Effector memory CD8-positive, alpha-beta T cell (primary cell): ENCODE measurements around the gene PLEKHF1.
"Not testable (repeated sequence)": the region's sequence is repeated elsewhere in the genome, so short reads cannot be mapped to it uniquely, and the experiment has no call there.

Experiments used
- ATAC-seq: fragments of 150-1000 bp; cut with Tn5 transposase; replicated peaks from 2 replicates; pipeline ENCODE4 v1.10.0; 2021; ENCODE audit warnings: mild to moderate bottlenecking, moderate library complexity
- DNase-seq, 3 experiments: peaks; one replicate each; pipeline ENCODE4 v3.0.0; 2021
- H3K27ac Mint-ChIP-seq, 2 donors: one replicate each; pipeline ENCODE4 v1.8.0; 2022; ENCODE audit warnings: mild to moderate bottlenecking in 2 of 2, mixed read lengths in 2 of 2, moderate library complexity in 2 of 2
- H3K27me3 Mint-ChIP-seq, 2 donors: one replicate each; pipeline ENCODE4 v1.8.0; 2022; ENCODE audit warnings: mixed read lengths in 2 of 2
- H3K36me3 Mint-ChIP-seq: one replicate; pipeline ENCODE4 v1.8.0; 2022; ENCODE audit warnings: mild to moderate bottlenecking, moderate library complexity, mixed read lengths; ENCODE audit not compliant: insufficient read depth
- H3K4me1 Mint-ChIP-seq, 2 donors: one replicate each; pipeline ENCODE4 v1.8.0; 2022; ENCODE audit warnings: low read depth in 2 of 2, mixed read lengths in 2 of 2
- H3K4me3 Mint-ChIP-seq, 2 donors: one replicate each; pipeline ENCODE4 v1.8.0; 2022; ENCODE audit warnings: mild to moderate bottlenecking in 2 of 2, mixed read lengths in 2 of 2, moderate library complexity in 2 of 2
- H3K9me3 Mint-ChIP-seq, 2 donors: one replicate each; pipeline ENCODE4 v1.8.0; 2022; ENCODE audit warnings: mixed read lengths in 2 of 2

PLEKHF1 gene

GRCh38 chr19:29626386-29626785 is 38.9 kb upstream of the PLEKHF1 start:
- peak overlapping the region; percentile 31 to 97 for H3K27ac Mint-ChIP-seq
- ATAC-seq (no peak), DNase-seq (no peak)
- no peak overlapping the region for H3K4me3 Mint-ChIP-seq
- no peaks in the 10 kb centered on the region for H3K9me3 Mint-ChIP-seq
- peaks cover 42% of the 10 kb centered on the region in 2 donors for H3K4me1 Mint-ChIP-seq
- H3K36me3 Mint-ChIP-seq = peaks cover 5% of the 10 kb centered on the region
- H3K27me3 Mint-ChIP-seq = no peaks in the 10 kb centered on the region

GRCh38 chr19:29626832-29627231 is 38.4 kb upstream of the PLEKHF1 start:
- peaks cover 38% of the 10 kb centered on the region in 2 donors for H3K4me1 Mint-ChIP-seq
- H3K27ac Mint-ChIP-seq = peak overlapping the region; percentile 25 to 97

GRCh38 chr19:29628661-29629385 is 36.4 kb upstream of the PLEKHF1 start:
- DNase-seq (no peak), ATAC-seq (no peak)
- no peak overlapping the region for H3K27ac Mint-ChIP-seq
- no peak overlapping the region for H3K4me3 Mint-ChIP-seq
- H3K27me3 Mint-ChIP-seq = no peaks in the 10 kb centered on the region
- H3K4me1 Mint-ChIP-seq = peaks cover 18% of the 10 kb centered on the region in 2 donors
- peaks cover 4% of the 10 kb centered on the region for H3K36me3 Mint-ChIP-seq
- no peaks in the 10 kb centered on the region for H3K9me3 Mint-ChIP-seq

More at GRCh38 chr19:29626832-29627231, 38.4 kb upstream of the PLEKHF1 start:
- DNase-seq, ATAC-seq, H3K27me3 Mint-ChIP-seq, H3K4me3 Mint-ChIP-seq, H3K36me3 Mint-ChIP-seq, H3K9me3 Mint-ChIP-seq: not testable (repeated sequence)

- ATAC-seq (no peak), DNase-seq (no peak)
- H3K9me3 Mint-ChIP-seq = no peaks in the 10 kb centered on the region
- H3K27ac Mint-ChIP-seq = no peak overlapping the region
- peaks cover 7 to 9% of the 10 kb centered on the region in 2 donors for H3K4me1 Mint-ChIP-seq
- no peaks in the 10 kb centered on the region for H3K27me3 Mint-ChIP-seq
- no peaks in the 10 kb centered on the region for H3K36me3 Mint-ChIP-seq
- no peak overlapping the region for H3K4me3 Mint-ChIP-seq
These were observed 35.3 kb upstream of the PLEKHF1 start for GRCh38 chr19:29629836-29630534.

GRCh38 chr19:29630655-29631054 is 34.6 kb upstream of the PLEKHF1 start:
- DNase-seq = no peak
- no peak overlapping the region for H3K27ac Mint-ChIP-seq
- ATAC-seq = no peak
- peaks cover 2 to 5% of the 10 kb centered on the region in 2 donors for H3K4me1 Mint-ChIP-seq
- no peaks in the 10 kb centered on the region for H3K27me3 Mint-ChIP-seq
- H3K9me3 Mint-ChIP-seq = no peaks in the 10 kb centered on the region
- no peak overlapping the region for H3K4me3 Mint-ChIP-seq
- no peaks in the 10 kb centered on the region for H3K36me3 Mint-ChIP-seq

- no peak overlapping the region for H3K27ac Mint-ChIP-seq
These were observed 33.8 kb upstream of the PLEKHF1 start for GRCh38 chr19:29631450-29631849.

GRCh38 chr19:29634002-29634401 is 31.3 kb upstream of the PLEKHF1 start:
- no peaks in the 10 kb centered on the region for H3K36me3 Mint-ChIP-seq
- H3K4me1 Mint-ChIP-seq = no peaks in the 10 kb centered on the region
- no peaks in the 10 kb centered on the region for H3K27me3 Mint-ChIP-seq
- DNase-seq = no peak
- H3K27ac Mint-ChIP-seq = no peak overlapping the region
- H3K4me3 Mint-ChIP-seq = no peak overlapping the region
- H3K9me3 Mint-ChIP-seq = no peaks in the 10 kb centered on the region
- ATAC-seq = no peak

More at GRCh38 chr19:29631450-29631849, 33.8 kb upstream of the PLEKHF1 start:
- Mint-ChIP-seq H3K4me3 (no peak overlapping the region), H3K36me3 (no peaks in the 10 kb centered on the region), H3K9me3 (no peaks in the 10 kb centered on the region), H3K27me3 (no peaks in the 10 kb centered on the region), H3K4me1 (peaks cover 2 to 4% of the 10 kb centered on the region in 2 donors)
- DNase-seq (no peak), ATAC-seq (no peak)

- ATAC-seq (no peak), DNase-seq (no peak)
- H3K27ac Mint-ChIP-seq = no peak overlapping the region
- H3K4me1 Mint-ChIP-seq = no peaks in the 10 kb centered on the region
- H3K4me3 Mint-ChIP-seq = no peak overlapping the region
- H3K9me3 Mint-ChIP-seq = no peaks in the 10 kb centered on the region
- peaks cover 0 to under 1% of the 10 kb centered on the region in 2 donors for H3K27me3 Mint-ChIP-seq
- H3K36me3 Mint-ChIP-seq = no peaks in the 10 kb centered on the region
These were observed 30.7 kb upstream of the PLEKHF1 start for GRCh38 chr19:29634423-29635130.

GRCh38 chr19:29635963-29636362 is 29.3 kb upstream of the PLEKHF1 start:
- ATAC-seq (no peak), DNase-seq (no peak)
- H3K36me3 Mint-ChIP-seq = no peaks in the 10 kb centered on the region
- H3K9me3 Mint-ChIP-seq = no peaks in the 10 kb centered on the region
- no peaks in the 10 kb centered on the region for H3K4me1 Mint-ChIP-seq
- no peak overlapping the region for H3K27ac Mint-ChIP-seq
- no peak overlapping the region for H3K4me3 Mint-ChIP-seq
- H3K27me3 Mint-ChIP-seq = peaks cover 0 to 9% of the 10 kb centered on the region in 2 donors

- Mint-ChIP-seq H3K9me3 (no peaks in the 10 kb centered on the region), H3K4me1 (no peaks in the 10 kb centered on the region)
These were observed 28.5 kb upstream of the PLEKHF1 start for GRCh38 chr19:29636553-29637360.

GRCh38 chr19:29639086-29639485 is 26.2 kb upstream of the PLEKHF1 start:
- no peaks in the 10 kb centered on the region for H3K36me3 Mint-ChIP-seq
- no peaks in the 10 kb centered on the region for H3K4me1 Mint-ChIP-seq
- H3K9me3 Mint-ChIP-seq = no peaks in the 10 kb centered on the region
- H3K27me3 Mint-ChIP-seq = peaks cover 0 to 9% of the 10 kb centered on the region in 2 donors
- peak overlapping the region in 1 of 2 donors; percentile 75 for H3K27ac Mint-ChIP-seq
- ATAC-seq (no peak), DNase-seq (no peak)
- no peak overlapping the region for H3K4me3 Mint-ChIP-seq

More at GRCh38 chr19:29636553-29637360, 28.5 kb upstream of the PLEKHF1 start:
- no peak overlapping the region for H3K4me3 Mint-ChIP-seq
- no peak for ATAC-seq
- DNase-seq = no peak
- no peaks in the 10 kb centered on the region for H3K36me3 Mint-ChIP-seq
- H3K27me3 Mint-ChIP-seq = peaks cover 0 to 9% of the 10 kb centered on the region in 2 donors
- H3K27ac Mint-ChIP-seq = no peak overlapping the region

GRCh38 chr19:29640231-29640630 is 25.0 kb upstream of the PLEKHF1 start:
- Mint-ChIP-seq H3K4me3 (no peak overlapping the region), H3K4me1 (peaks cover under 1 to 2% of the 10 kb centered on the region in 2 donors), H3K36me3 (no peaks in the 10 kb centered on the region), H3K27ac (no peak overlapping the region), H3K9me3 (no peaks in the 10 kb centered on the region), H3K27me3 (peaks cover 0 to 9% of the 10 kb centered on the region in 2 donors)
- ATAC-seq (no peak), DNase-seq (no peak)

- peaks cover 0 to 9% of the 10 kb centered on the region in 2 donors for H3K27me3 Mint-ChIP-seq
- ATAC-seq (no peak), DNase-seq (no peak)
- H3K27ac Mint-ChIP-seq = no peak overlapping the region
- no peak overlapping the region for H3K4me3 Mint-ChIP-seq
- H3K9me3 Mint-ChIP-seq = no peaks in the 10 kb centered on the region
- H3K4me1 Mint-ChIP-seq = peaks cover 12 to 13% of the 10 kb centered on the region in 2 donors
- H3K36me3 Mint-ChIP-seq = no peaks in the 10 kb centered on the region
These were observed 23.7 kb upstream of the PLEKHF1 start for GRCh38 chr19:29641597-29641996.
